ENCODE data around the gene TAC4.

DNA sequence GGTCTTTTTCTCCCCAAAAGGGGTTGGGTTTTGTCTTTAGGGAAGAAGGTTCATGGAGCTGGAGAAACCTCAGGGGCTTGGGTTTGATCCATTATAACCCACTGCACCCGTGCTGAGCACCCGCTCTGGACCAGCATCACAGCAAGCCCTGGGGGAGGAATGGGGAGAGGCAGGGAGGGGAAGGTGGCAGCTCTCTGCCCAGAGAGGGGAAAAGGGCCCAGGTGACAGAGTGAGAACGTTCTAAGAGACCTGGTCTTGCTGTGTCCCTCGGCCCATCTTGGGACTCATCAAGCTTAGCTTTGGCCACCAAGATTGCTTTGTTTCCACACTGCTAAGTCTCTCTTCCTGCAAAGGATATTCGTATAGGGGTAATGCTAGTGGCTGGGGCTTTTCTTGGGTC, 38.2 kb upstream of the TAC4 start:
- no peak for TF ChIP-seq POLR2A (IDR thresholded peaks at IDR 0.05)
- TF ChIP-seq, protein P1, sequence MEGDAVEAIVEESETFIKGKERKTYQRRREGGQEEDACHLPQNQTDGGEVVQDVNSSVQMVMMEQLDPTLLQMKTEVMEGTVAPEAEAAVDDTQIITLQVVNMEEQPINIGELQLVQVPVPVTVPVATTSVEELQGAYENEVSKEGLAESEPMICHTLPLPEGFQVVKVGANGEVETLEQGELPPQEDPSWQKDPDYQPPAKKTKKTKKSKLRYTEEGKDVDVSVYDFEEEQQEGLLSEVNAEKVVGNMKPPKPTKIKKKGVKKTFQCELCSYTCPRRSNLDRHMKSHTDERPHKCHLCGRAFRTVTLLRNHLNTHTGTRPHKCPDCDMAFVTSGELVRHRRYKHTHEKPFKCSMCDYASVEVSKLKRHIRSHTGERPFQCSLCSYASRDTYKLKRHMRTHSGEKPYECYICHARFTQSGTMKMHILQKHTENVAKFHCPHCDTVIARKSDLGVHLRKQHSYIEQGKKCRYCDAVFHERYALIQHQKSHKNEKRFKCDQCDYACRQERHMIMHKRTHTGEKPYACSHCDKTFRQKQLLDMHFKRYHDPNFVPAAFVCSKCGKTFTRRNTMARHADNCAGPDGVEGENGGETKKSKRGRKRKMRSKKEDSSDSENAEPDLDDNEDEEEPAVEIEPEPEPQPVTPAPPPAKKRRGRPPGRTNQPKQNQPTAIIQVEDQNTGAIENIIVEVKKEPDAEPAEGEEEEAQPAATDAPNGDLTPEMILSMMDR (IDR thresholded peaks at IDR 0.05) = no peak
- no peak for TF ChIP-seq EP300 (IDR thresholded peaks at IDR 0.05)

Measured in tibial nerve (tissue), 4 donors.